ENCODE data around the gene ABCA2.

DNA sequence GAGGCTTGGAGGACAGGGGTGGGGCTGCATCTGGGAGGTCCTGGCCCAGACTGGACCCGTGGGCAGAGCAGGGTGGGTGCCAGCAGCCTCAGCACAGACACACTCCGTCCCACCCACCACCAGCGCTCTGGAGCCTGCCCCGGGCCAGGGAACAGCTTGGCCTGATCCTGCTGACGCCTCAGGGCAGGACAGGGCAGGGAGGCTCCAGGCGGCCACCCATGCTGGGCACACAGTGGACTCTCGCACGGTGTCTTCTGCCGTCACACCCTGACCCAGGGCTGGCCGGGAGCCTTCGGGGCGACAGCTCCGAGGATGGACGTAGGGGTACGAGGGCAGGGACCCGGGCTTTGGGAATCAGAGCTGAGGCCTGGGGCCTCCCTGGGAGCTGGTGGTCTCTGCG is 58.9 kb downstream of the ABCA2 start:
- TF ChIP-seq, protein P1, sequence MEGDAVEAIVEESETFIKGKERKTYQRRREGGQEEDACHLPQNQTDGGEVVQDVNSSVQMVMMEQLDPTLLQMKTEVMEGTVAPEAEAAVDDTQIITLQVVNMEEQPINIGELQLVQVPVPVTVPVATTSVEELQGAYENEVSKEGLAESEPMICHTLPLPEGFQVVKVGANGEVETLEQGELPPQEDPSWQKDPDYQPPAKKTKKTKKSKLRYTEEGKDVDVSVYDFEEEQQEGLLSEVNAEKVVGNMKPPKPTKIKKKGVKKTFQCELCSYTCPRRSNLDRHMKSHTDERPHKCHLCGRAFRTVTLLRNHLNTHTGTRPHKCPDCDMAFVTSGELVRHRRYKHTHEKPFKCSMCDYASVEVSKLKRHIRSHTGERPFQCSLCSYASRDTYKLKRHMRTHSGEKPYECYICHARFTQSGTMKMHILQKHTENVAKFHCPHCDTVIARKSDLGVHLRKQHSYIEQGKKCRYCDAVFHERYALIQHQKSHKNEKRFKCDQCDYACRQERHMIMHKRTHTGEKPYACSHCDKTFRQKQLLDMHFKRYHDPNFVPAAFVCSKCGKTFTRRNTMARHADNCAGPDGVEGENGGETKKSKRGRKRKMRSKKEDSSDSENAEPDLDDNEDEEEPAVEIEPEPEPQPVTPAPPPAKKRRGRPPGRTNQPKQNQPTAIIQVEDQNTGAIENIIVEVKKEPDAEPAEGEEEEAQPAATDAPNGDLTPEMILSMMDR (IDR thresholded peaks at IDR 0.05): no peak
- TF ChIP-seq POLR2A (IDR thresholded peaks at IDR 0.05): no peak
